ENCODE results near the gene FILIP1L.

FILIP1L gene

DNA sequence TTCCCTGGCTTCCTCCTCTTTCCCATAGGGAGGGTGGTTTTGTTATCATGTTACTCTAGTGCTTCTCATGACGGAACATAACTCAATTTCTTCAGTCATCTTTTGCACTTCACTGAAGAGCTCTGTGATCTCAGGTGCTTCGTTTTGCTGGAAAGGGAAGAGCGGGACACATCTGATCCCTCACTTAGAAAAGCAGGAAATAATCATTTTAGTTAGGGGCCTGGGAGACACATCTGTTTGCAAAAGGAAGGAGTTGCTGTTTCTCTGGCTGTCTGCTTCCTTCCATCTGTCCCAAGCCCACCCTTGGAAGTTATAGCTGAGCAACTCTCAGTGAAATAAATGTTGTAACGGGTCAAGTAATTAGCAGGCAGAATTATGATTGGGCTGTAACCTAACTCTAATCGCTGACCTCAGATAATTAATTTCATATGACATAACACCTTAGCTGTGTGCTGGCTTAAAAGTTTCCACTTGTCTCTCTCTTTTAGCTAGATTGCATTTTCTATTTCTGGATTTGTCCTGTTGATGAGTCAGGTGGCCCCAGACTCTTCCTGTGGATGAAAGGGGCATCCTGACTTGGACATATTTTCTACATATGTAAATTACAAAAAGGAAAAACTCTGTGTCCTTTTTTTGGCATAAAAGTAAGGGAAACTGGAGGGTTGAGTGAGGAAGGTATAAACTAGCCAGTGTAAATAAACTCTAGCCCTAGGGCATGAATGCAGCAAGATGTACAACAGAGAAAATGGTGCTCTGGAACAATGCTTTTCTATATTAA lies 11.0 kb upstream of the FILIP1L start:
- no peaks in the 10 kb centered on the region for H3K4me1 ChIP-seq (ENCODE audit: control insufficient read depth, insufficient read depth, low read length, unreplicated experiment)
- no peaks in the 10 kb centered on the region for H3K79me2 ChIP-seq (ENCODE audit: control insufficient read depth, insufficient read depth, low read length, unreplicated experiment)
- H3K4me3 ChIP-seq (ENCODE audit: low read depth, low read length) = no peak overlapping the region
- no peak overlapping the region for H3K27ac ChIP-seq (ENCODE audit: low read depth, low read length)
- H2AFZ ChIP-seq (ENCODE audit: low read length, unreplicated experiment) = no peak overlapping the region
- no peaks in the 10 kb centered on the region for H3K36me3 ChIP-seq (ENCODE audit: insufficient read depth, low read length)
- no peaks in the 10 kb centered on the region for H3K27me3 ChIP-seq (ENCODE audit: insufficient read depth, low read length)

- no peak overlapping the region for H3K27ac ChIP-seq (ENCODE audit: low read depth, low read length)
- no peaks in the 10 kb centered on the region for H3K4me1 ChIP-seq (ENCODE audit: control insufficient read depth, insufficient read depth, low read length, unreplicated experiment)
- H3K27me3 ChIP-seq (ENCODE audit: insufficient read depth, low read length) = no peaks in the 10 kb centered on the region
- H2AFZ ChIP-seq (ENCODE audit: low read length, unreplicated experiment) = no peak overlapping the region
- no peaks in the 10 kb centered on the region for H3K79me2 ChIP-seq (ENCODE audit: control insufficient read depth, insufficient read depth, low read length, unreplicated experiment)
- no peaks in the 10 kb centered on the region for H3K36me3 ChIP-seq (ENCODE audit: insufficient read depth, low read length)
- no peak overlapping the region for H3K4me3 ChIP-seq (ENCODE audit: low read depth, low read length)
Measured at GRCh38 chr3:100124201-100124761, 10.0 kb upstream of the FILIP1L start.

DNA sequence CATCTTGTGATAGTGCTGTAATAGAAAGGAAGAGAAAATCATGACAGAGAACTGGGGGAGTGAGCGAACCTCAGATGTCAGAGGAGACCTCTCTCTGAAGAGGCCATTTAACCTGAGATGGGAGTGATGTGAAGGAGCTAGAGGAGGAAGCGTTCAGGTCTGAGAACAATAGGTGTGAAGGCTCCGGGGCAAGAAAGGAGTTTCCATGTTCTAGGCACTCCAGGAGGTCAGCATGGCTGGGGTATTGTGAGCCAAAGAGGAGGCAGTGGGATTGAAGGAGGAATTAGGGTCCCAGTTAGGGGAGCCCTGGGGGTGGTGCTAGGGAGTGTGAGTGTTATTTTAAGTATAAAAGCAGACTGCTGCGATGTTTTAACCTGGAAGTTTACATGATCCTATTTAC lies 8.8 kb upstream of the FILIP1L start:
- Histone ChIP-seq H3K4me1 (ENCODE audit: control insufficient read depth, insufficient read depth, low read length, unreplicated experiment) (no peaks in the 10 kb centered on the region), H3K36me3 (ENCODE audit: insufficient read depth, low read length) (no peaks in the 10 kb centered on the region), H2AFZ (ENCODE audit: low read length, unreplicated experiment) (no peak overlapping the region), H3K4me3 (ENCODE audit: low read depth, low read length) (no peak overlapping the region), H3K27ac (ENCODE audit: low read depth, low read length) (no peak overlapping the region), H3K27me3 (ENCODE audit: insufficient read depth, low read length) (no peaks in the 10 kb centered on the region), H3K79me2 (ENCODE audit: control insufficient read depth, insufficient read depth, low read length, unreplicated experiment) (no peaks in the 10 kb centered on the region)

DNA sequence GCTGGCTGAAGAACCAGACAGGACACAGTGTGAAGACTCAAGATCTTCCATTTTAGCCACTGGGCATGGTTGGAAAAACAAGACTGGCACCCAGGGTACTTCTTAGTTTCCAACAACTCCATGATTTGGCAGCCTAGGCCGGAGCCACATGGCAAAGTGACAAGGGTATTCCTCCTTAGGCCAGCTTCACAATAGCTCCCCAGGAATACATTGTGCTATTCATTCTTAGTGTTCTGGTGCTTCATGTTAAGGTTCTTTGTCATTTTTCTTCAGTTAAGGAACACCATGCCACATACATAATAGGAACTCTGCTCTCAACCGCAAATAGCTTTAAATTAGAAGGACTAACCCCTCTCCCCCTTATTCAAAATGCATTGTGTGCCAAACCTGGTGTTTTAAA lies 8.0 kb upstream of the FILIP1L start:
- Histone ChIP-seq H3K79me2 (ENCODE audit: control insufficient read depth, insufficient read depth, low read length, unreplicated experiment) (no peaks in the 10 kb centered on the region), H3K4me1 (ENCODE audit: control insufficient read depth, insufficient read depth, low read length, unreplicated experiment) (no peaks in the 10 kb centered on the region), H3K27ac (ENCODE audit: low read depth, low read length) (no peak overlapping the region), H2AFZ (ENCODE audit: low read length, unreplicated experiment) (no peak overlapping the region), H3K36me3 (ENCODE audit: insufficient read depth, low read length) (no peaks in the 10 kb centered on the region), H3K27me3 (ENCODE audit: insufficient read depth, low read length) (no peaks in the 10 kb centered on the region), H3K4me3 (ENCODE audit: low read depth, low read length) (no peak overlapping the region)

DNA sequence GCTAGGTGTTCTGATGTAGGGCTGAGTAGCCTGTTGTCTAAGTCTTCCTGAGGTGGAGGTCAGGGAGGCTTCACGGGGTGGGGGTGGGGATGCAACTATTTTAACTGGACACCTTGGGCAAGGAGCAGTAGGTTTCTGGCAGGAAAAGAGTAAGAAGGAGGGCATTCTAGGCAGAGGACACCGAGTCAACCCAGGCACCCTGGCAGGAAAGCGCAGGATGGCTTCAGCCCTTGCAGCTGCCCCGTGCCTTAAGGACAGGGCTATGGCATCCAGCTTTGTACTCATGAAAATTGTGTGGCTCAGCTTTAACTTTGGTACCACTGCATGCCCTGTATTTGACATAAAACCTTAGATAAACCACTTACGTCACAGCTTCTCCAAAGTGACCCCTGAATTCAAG lies 6.4 kb upstream of the FILIP1L start:
- H3K27ac ChIP-seq (ENCODE audit: low read depth, low read length) = no peak overlapping the region
- H2AFZ ChIP-seq (ENCODE audit: low read length, unreplicated experiment) = no peak overlapping the region
- no peaks in the 10 kb centered on the region for H3K79me2 ChIP-seq (ENCODE audit: control insufficient read depth, insufficient read depth, low read length, unreplicated experiment)
- H3K4me3 ChIP-seq (ENCODE audit: low read depth, low read length) = no peak overlapping the region
- no peaks in the 10 kb centered on the region for H3K4me1 ChIP-seq (ENCODE audit: control insufficient read depth, insufficient read depth, low read length, unreplicated experiment)
- no peaks in the 10 kb centered on the region for H3K36me3 ChIP-seq (ENCODE audit: insufficient read depth, low read length)
- no peaks in the 10 kb centered on the region for H3K27me3 ChIP-seq (ENCODE audit: insufficient read depth, low read length)

DNA sequence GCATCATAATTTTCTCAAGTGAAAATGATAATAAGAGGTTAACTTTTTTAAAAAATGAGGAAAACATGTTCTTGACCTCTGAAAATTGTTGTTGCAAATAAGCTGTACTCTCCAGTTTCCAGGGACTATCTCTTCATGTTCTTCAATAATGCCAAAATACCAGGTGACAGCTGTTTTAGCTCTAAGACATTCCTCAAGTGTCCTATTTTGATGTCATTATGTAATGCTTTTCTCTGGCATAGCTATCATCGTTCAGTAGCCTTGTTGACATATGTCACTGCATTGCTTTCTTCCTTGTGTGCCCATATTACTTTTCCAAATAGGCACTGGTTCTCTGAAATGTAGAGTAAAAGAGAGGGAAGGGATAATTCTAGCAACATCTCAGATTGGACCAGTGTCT lies 5.7 kb upstream of the FILIP1L start:
- H3K79me2 ChIP-seq (ENCODE audit: control insufficient read depth, insufficient read depth, low read length, unreplicated experiment) = no peaks in the 10 kb centered on the region
- no peaks in the 10 kb centered on the region for H3K36me3 ChIP-seq (ENCODE audit: insufficient read depth, low read length)
- no peak overlapping the region for H3K4me3 ChIP-seq (ENCODE audit: low read depth, low read length)
- H2AFZ ChIP-seq (ENCODE audit: low read length, unreplicated experiment) = no peak overlapping the region
- no peaks in the 10 kb centered on the region for H3K27me3 ChIP-seq (ENCODE audit: insufficient read depth, low read length)
- H3K4me1 ChIP-seq (ENCODE audit: control insufficient read depth, insufficient read depth, low read length, unreplicated experiment) = no peaks in the 10 kb centered on the region
- H3K27ac ChIP-seq (ENCODE audit: low read depth, low read length) = no peak overlapping the region

DNA sequence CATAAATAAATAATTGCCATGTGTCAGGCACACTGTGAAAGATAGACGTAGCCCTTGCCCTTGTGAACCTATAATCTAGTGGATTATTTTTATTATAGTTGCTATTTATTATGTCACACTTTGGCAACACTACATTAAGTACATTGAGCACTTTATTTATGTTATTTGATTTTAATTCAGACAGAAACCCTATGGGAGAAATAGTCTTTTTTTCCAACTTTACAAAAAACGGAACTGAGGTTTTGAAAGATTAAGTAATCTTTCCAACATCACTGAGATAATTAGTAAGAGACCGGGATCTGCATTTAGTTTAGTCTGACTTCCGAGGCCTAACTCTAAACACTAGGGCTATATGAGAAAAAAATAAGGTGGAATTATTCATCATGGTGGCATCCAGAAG lies 2.8 kb upstream of the FILIP1L start:
- H2AFZ ChIP-seq (ENCODE audit: low read length, unreplicated experiment) = no peak overlapping the region

GRCh38 chr3:100113723-100114412 lies 433 bp downstream of the FILIP1L start:
- Histone ChIP-seq H3K79me2 (ENCODE audit: control insufficient read depth, insufficient read depth, low read length, unreplicated experiment) (no peaks in the 10 kb centered on the region), H3K4me1 (ENCODE audit: control insufficient read depth, insufficient read depth, low read length, unreplicated experiment) (no peaks in the 10 kb centered on the region), H3K27me3 (ENCODE audit: insufficient read depth, low read length) (no peaks in the 10 kb centered on the region), H3K4me3 (ENCODE audit: low read depth, low read length) (no peak overlapping the region), H3K27ac (ENCODE audit: low read depth, low read length) (no peak overlapping the region), H2AFZ (ENCODE audit: low read length, unreplicated experiment) (no peak overlapping the region), H3K36me3 (ENCODE audit: insufficient read depth, low read length) (no peaks in the 10 kb centered on the region)

More for the DNA sequence above, 2.8 kb upstream of the FILIP1L start:
- Histone ChIP-seq H3K79me2 (ENCODE audit: control insufficient read depth, insufficient read depth, low read length, unreplicated experiment) (no peaks in the 10 kb centered on the region), H3K4me1 (ENCODE audit: control insufficient read depth, insufficient read depth, low read length, unreplicated experiment) (no peaks in the 10 kb centered on the region), H3K27me3 (ENCODE audit: insufficient read depth, low read length) (no peaks in the 10 kb centered on the region), H3K4me3 (ENCODE audit: low read depth, low read length) (no peak overlapping the region), H3K27ac (ENCODE audit: low read depth, low read length) (no peak overlapping the region), H3K36me3 (ENCODE audit: insufficient read depth, low read length) (no peaks in the 10 kb centered on the region)

GRCh38 chr3:100111728-100112127 lies 2.6 kb downstream of the FILIP1L start:
- Histone ChIP-seq H3K27me3 (ENCODE audit: insufficient read depth, low read length) (no peaks in the 10 kb centered on the region), H3K27ac (ENCODE audit: low read depth, low read length) (no peak overlapping the region), H3K4me3 (ENCODE audit: low read depth, low read length) (no peak overlapping the region), H3K79me2 (ENCODE audit: control insufficient read depth, insufficient read depth, low read length, unreplicated experiment) (no peaks in the 10 kb centered on the region), H2AFZ (ENCODE audit: low read length, unreplicated experiment) (no peak overlapping the region), H3K36me3 (ENCODE audit: insufficient read depth, low read length) (no peaks in the 10 kb centered on the region), H3K4me1 (ENCODE audit: control insufficient read depth, insufficient read depth, low read length, unreplicated experiment) (peaks cover 6% of the 10 kb centered on the region)

DNA sequence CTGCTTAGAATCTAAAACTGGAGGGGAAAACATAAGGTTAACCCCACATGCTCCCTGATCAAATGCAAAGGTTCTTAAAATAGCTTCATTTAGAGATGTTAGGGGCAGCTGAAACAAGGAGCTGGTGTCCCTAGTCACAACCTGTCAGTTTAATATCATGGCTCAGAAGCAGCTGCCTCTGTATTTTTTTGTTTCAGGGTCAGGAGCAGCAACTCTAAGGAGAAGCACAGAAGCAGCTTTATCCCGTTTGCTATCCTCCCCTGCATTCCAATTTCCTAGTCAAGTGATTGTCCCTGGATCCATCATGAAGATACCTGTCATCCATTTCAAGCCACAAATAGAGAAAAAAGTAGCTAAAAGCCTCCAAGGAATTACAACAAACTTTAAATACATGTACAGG lies 4.1 kb downstream of the FILIP1L start:
- Histone ChIP-seq H2AFZ (ENCODE audit: low read length, unreplicated experiment) (no peak overlapping the region), H3K27ac (ENCODE audit: low read depth, low read length) (no peak overlapping the region), H3K4me3 (ENCODE audit: low read depth, low read length) (no peak overlapping the region), H3K79me2 (ENCODE audit: control insufficient read depth, insufficient read depth, low read length, unreplicated experiment) (no peaks in the 10 kb centered on the region), H3K36me3 (ENCODE audit: insufficient read depth, low read length) (no peaks in the 10 kb centered on the region), H3K27me3 (ENCODE audit: insufficient read depth, low read length) (no peaks in the 10 kb centered on the region), H3K4me1 (ENCODE audit: control insufficient read depth, insufficient read depth, low read length, unreplicated experiment) (peaks cover 22% of the 10 kb centered on the region)
